K562 (cell line): ENCODE measurements around the gene DMD.

Experiments used
- BDP1 ChIP-seq: IDR thresholded peaks from 3 replicates; pipeline ENCODE4 v1.6.1; 2011; ENCODE audit not compliant: insufficient read length, insufficient read depth
- CC2D1A ChIP-seq: fragments of 450-650 bp; IDR thresholded peaks from 2 replicates; pipeline ENCODE4 v1.6.1; 2017; ENCODE audit warnings: mild to moderate bottlenecking
- E2F1 ChIP-seq: sonication (generic); formaldehyde crosslinking; IDR thresholded peaks from 2 replicates; pipeline ENCODE4 v1.8.1; 2023; ENCODE audit warnings: mild to moderate bottlenecking, missing genetic modification reagents, moderate library complexity
- GABPA ChIP-seq: fragments of 200-800 bp; sonication (Bioruptor generic); conservative IDR thresholded peaks from 2 replicates; pipeline ENCODE4 v1.6.1; 2016; ENCODE audit warnings: low read depth, missing genetic modification characterization, missing compliant biosample characterization
- GMEB1 ChIP-seq: fragments of 250-450 bp; sonication (Bioruptor Pico); IDR thresholded peaks from 2 replicates; pipeline ENCODE4 v1.4.0; 2020; ENCODE audit warnings: mild to moderate bottlenecking
- HMG20A ChIP-seq: fragments of 450-650 bp; formaldehyde crosslinking; conservative IDR thresholded peaks from 2 replicates; pipeline ENCODE4 v1.4.0; 2020; ENCODE audit warnings: mild to moderate bottlenecking, mixed read lengths
- SMARCA4 ChIP-seq: fragments of 450-650 bp; IDR thresholded peaks from 2 replicates; pipeline ENCODE4 v1.6.1; 2016
- SREBF1 ChIP-seq: fragments of 150-350 bp; IDR thresholded peaks from 2 replicates; pipeline ENCODE4 v1.6.1; 2014; ENCODE audit warnings: antibody characterized with exemption, low read depth, low read length, borderline replicate concordance
- ZNF121 ChIP-seq: sonication (generic); formaldehyde crosslinking; conservative IDR thresholded peaks from 2 replicates; pipeline ENCODE4 v1.8.0; 2022; ENCODE audit warnings: missing genetic modification reagents
- ZNF24 ChIP-seq: fragments of 450-650 bp; IDR thresholded peaks from 2 replicates; pipeline ENCODE4 v1.6.1; 2016
- ZNF277 ChIP-seq: fragments of 250-450 bp; sonication (Bioruptor Pico); IDR thresholded peaks from 2 replicates; pipeline ENCODE4 v1.8.0; 2022; ENCODE audit warnings: inconsistent platforms, mild to moderate bottlenecking, moderate library complexity, borderline replicate concordance
- ZNF311 ChIP-seq: fragments of 250-450 bp; sonication (Bioruptor Pico); IDR thresholded peaks from 2 replicates; pipeline ENCODE4 v1.4.0; 2020; ENCODE audit warnings: mild to moderate bottlenecking, moderate library complexity
- ZNF324 ChIP-seq: fragments of 250-450 bp; sonication (Bioruptor Pico); IDR thresholded peaks from 2 replicates; pipeline ENCODE4 v1.4.0; 2020; ENCODE audit warnings: mild to moderate bottlenecking
- ZNF707 ChIP-seq: fragments of 250-450 bp; sonication (Bioruptor Pico); conservative IDR thresholded peaks from 2 replicates; pipeline ENCODE4 v1.8.0; 2022; ENCODE audit warnings: inconsistent platforms, mild to moderate bottlenecking, moderate library complexity

GRCh38 chrX:31124536-31124935 is 2086.8 kb downstream of the DMD start:
- TF ChIP-seq GMEB1 (CRISPR knock-in tag) (no peak), ZNF324 (CRISPR knock-in tag) (no peak), ZNF311 (CRISPR knock-in tag) (no peak), HMG20A (CRISPR knock-in tag) (no peak), E2F1 (no peak), SMARCA4 (no peak), ZNF707 (CRISPR knock-in tag) (no peak), GABPA (tag) (no peak), ZNF277 (CRISPR knock-in tag) (no peak), SREBF1 (no peak), ZNF24 (no peak), BDP1 (no peak), CC2D1A (no peak), ZNF121 (CRISPR knock-in tag) (no peak)
